Ishikawa (cell line): ENCODE measurements around the gene STAMBPL1.

Source experiments
- CEBPB ChIP-seq: IDR thresholded peaks from 2 replicates; pipeline ENCODE4 v1.6.1; 2012
- EGR1 ChIP-seq: IDR thresholded peaks from 2 replicates; pipeline ENCODE4 v1.6.1; 2012
- EP300 ChIP-seq: IDR thresholded peaks from 2 replicates; pipeline ENCODE4 v1.6.1; 2012; ENCODE audit warnings: borderline replicate concordance
- TAF1 ChIP-seq: IDR thresholded peaks from 2 replicates; pipeline ENCODE4 v1.6.1; 2012; ENCODE audit warnings: low read depth, mild to moderate bottlenecking
- TF ChIP-seq, protein P1 (sequence below): IDR thresholded peaks from 2 replicates; pipeline ENCODE4 v1.6.1; 2012; ENCODE audit warnings: low read depth, mild to moderate bottlenecking

DNA sequence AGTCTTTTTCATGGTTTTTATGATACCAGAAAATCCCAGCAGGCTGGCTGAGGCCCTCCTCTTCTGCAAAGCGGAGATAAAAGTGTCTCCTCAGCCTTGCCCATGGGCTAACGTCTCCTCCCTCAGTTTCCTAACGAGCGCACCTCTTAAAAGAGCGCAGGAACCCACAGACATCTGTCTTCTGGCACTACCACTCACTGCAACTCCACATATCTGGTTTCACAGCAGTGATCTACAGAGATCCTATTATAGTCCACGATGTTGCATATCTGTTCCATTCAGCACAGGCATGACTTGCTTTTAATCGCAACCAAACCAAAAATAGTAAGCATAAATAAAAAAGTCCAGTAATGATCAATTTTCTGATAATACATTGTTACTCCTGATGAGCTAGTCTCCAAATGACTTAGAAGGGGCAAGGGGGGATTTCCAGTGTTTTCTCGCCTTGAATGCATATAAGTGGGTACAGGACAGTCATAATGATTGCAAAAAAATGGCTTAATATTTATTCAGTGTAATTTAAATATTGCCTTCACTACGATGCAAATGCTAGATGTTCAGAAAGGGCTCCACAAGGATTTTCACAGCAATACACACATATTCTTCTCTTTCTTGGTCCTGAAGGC, 49.3 kb upstream of the STAMBPL1 start:
- TF ChIP-seq EP300 (no peak), TAF1 (no peak), CEBPB (no peak), EGR1 (no peak)
- TF ChIP-seq, protein P1, sequence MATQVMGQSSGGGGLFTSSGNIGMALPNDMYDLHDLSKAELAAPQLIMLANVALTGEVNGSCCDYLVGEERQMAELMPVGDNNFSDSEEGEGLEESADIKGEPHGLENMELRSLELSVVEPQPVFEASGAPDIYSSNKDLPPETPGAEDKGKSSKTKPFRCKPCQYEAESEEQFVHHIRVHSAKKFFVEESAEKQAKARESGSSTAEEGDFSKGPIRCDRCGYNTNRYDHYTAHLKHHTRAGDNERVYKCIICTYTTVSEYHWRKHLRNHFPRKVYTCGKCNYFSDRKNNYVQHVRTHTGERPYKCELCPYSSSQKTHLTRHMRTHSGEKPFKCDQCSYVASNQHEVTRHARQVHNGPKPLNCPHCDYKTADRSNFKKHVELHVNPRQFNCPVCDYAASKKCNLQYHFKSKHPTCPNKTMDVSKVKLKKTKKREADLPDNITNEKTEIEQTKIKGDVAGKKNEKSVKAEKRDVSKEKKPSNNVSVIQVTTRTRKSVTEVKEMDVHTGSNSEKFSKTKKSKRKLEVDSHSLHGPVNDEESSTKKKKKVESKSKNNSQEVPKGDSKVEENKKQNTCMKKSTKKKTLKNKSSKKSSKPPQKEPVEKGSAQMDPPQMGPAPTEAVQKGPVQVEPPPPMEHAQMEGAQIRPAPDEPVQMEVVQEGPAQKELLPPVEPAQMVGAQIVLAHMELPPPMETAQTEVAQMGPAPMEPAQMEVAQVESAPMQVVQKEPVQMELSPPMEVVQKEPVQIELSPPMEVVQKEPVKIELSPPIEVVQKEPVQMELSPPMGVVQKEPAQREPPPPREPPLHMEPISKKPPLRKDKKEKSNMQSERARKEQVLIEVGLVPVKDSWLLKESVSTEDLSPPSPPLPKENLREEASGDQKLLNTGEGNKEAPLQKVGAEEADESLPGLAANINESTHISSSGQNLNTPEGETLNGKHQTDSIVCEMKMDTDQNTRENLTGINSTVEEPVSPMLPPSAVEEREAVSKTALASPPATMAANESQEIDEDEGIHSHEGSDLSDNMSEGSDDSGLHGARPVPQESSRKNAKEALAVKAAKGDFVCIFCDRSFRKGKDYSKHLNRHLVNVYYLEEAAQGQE, result no peak
